Astrocyte (in vitro differentiated cells and primary cell): Measurements from ENCODE around the gene SAA1. TPM values are rescaled to one million over a fixed set of nuclear protein-coding genes. Genes with fewer than 3 reads are reported as not detected.

Experiments used
- DNase-seq: peaks from one replicate; pipeline ENCODE4 v3.0.0-alpha.2; 2010; ENCODE audit warnings: low read depth
- FAIRE-seq: peaks from 2 replicates; lab custom pipeline; 2011; peaks lifted over from hg19 to GRCh38; lab: Jason Lieb, UNC
- H2AFZ ChIP-seq: 2 replicates; pipeline ENCODE4 v1.6.0; 2012; ENCODE audit warnings: low read depth, low read length, inconsistent platforms
- H3K27ac ChIP-seq: 2 replicates; pipeline ENCODE4 v1.5.1; 2011; ENCODE audit warnings: low read depth, low read length, inconsistent platforms
- H3K27me3 ChIP-seq: 2 replicates; pipeline ENCODE4 v1.6.0; 2011; ENCODE audit warnings: low read length, inconsistent platforms; ENCODE audit not compliant: insufficient read depth
- H3K36me3 ChIP-seq: 2 replicates; pipeline ENCODE4 v1.5.1; 2011; ENCODE audit warnings: low read length, inconsistent platforms; ENCODE audit not compliant: insufficient read depth
- H3K4me1 ChIP-seq: 2 replicates; pipeline ENCODE4 v1.5.1; 2011; ENCODE audit warnings: low read length, inconsistent platforms; ENCODE audit not compliant: insufficient read depth
- H3K4me2 ChIP-seq: 2 replicates; pipeline ENCODE4 v1.6.0; 2012; ENCODE audit warnings: low read length, inconsistent platforms
- H3K4me3 ChIP-seq: 2 replicates; pipeline ENCODE4 v1.5.1; 2011; ENCODE audit warnings: low read depth, mild to moderate bottlenecking, low read length, inconsistent platforms; ENCODE audit not compliant: insufficient read depth
- H3K79me2 ChIP-seq: 2 replicates; pipeline ENCODE4 v1.6.0; 2012; ENCODE audit warnings: mild to moderate bottlenecking, low read length, inconsistent platforms; ENCODE audit not compliant: insufficient read depth
- H3K9ac ChIP-seq: 2 replicates; pipeline ENCODE4 v1.6.0; 2012; ENCODE audit warnings: mild to moderate bottlenecking, low read length, inconsistent platforms
- H3K9me3 ChIP-seq: 2 replicates; pipeline ENCODE4 v1.5.1; 2012; ENCODE audit warnings: low read depth, mild to moderate bottlenecking, low read length, inconsistent platforms; ENCODE audit not compliant: insufficient read depth
- H4K20me1 ChIP-seq: 2 replicates; pipeline ENCODE4 v1.6.0; 2012; ENCODE audit warnings: low read length, inconsistent platforms; ENCODE audit not compliant: insufficient read depth
- H3K27ac Mint-ChIP-seq: one replicate; pipeline ENCODE4 v1.8.0; 2021; ENCODE audit warnings: mild to moderate bottlenecking, mixed read lengths; ENCODE audit not compliant: unreplicated experiment
- H3K27me3 Mint-ChIP-seq: one replicate; pipeline ENCODE4 v1.8.0; 2021; ENCODE audit warnings: low read depth, mixed read lengths; ENCODE audit not compliant: unreplicated experiment
- H3K36me3 Mint-ChIP-seq: one replicate; pipeline ENCODE4 v1.8.0; 2021; ENCODE audit warnings: low read depth, mixed read lengths; ENCODE audit not compliant: unreplicated experiment
- H3K4me1 Mint-ChIP-seq: one replicate; pipeline ENCODE4 v1.8.0; 2021; ENCODE audit warnings: low read depth, mixed read lengths; ENCODE audit not compliant: unreplicated experiment
- H3K4me3 Mint-ChIP-seq: one replicate; pipeline ENCODE4 v1.8.0; 2021; ENCODE audit warnings: mild to moderate bottlenecking, moderate library complexity, mixed read lengths; ENCODE audit not compliant: unreplicated experiment
- H3K9me3 Mint-ChIP-seq: one replicate; pipeline ENCODE4 v1.8.0; 2021; ENCODE audit warnings: mild to moderate bottlenecking, mixed read lengths; ENCODE audit not compliant: unreplicated experiment
- EZH2 ChIP-seq: IDR thresholded peaks from 2 replicates; pipeline ENCODE4 v1.6.1; 2012; ENCODE audit warnings: mild to moderate bottlenecking, low read length, inconsistent platforms; ENCODE audit not compliant: insufficient read depth
- total RNA-seq: library from RNA; stranded (reverse); gene quantifications from 2 replicates; pipeline ENCODE4 v1.2.1, GENCODE V29; 2021
- TF ChIP-seq, protein P1 (sequence below): IDR thresholded peaks from 2 replicates; pipeline ENCODE4 v1.5.1; 2011; ENCODE audit warnings: low read depth, mild to moderate bottlenecking, inconsistent platforms, low read length, moderate library complexity; ENCODE audit not compliant: insufficient read depth

The SAA1 gene
- total RNA-seq, 1 donor from 2014 or later, result 0.43 TPM

DNA sequence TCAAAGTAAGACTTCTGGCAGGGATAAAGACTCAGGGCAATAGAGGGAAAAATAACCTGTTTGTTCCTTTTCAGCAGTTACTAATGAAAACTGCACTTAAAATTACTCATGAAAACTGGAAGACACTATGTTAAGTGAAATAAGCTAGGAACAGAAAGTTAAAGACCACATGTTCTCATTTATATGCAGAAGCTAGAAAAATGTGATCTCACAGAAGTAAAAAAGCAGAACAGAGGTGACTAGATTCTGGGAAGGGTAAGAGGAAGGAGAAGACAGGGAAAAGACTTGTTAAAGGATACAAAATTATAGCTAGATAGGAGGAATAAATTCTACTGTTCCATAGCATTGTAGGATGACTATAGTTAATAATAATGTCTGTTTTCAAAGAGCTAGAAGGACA lies 33.7 kb downstream of the SAA1 start:
- no peak for DNase-seq

DNA sequence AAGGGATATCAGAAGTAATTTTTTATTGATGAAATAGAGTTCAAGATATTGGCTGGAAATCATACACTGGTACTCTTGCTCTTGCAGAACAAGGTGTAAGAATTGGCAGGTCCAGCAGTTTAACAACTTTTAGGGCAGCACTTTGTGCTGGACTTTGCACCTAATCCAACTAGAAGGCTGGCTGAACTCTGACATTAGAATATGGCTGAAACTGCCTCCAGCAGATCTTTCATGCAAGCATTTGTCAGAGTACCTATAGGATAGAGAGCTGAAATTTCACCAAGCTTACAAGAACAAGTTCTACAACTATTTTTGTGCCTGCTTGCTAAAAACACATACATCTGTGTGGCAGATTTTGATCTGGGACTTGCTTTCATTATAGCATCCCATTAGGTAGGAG lies 38.7 kb downstream of the SAA1 start:
- peaks cover 7% of the 10 kb centered on the region for H3K36me3 Mint-ChIP-seq
- Histone ChIP-seq H3K27ac (no peak overlapping the region), H3K36me3 (peaks cover 32% of the 10 kb centered on the region), H3K9ac (no peak overlapping the region), H3K4me2 (no peak overlapping the region), H2AFZ (no peak overlapping the region), H4K20me1 (no peaks in the 10 kb centered on the region), H3K27me3 (no peaks in the 10 kb centered on the region), H3K4me1 (no peaks in the 10 kb centered on the region), H3K9me3 (no peaks in the 10 kb centered on the region), H3K4me3 (no peak overlapping the region), H3K79me2 (no peaks in the 10 kb centered on the region)
- H3K4me1 Mint-ChIP-seq, result no peaks in the 10 kb centered on the region
- DNase-seq (no peak), FAIRE-seq (no peak)
- H3K27ac Mint-ChIP-seq, result no peak overlapping the region
- H3K27me3 Mint-ChIP-seq, result no peaks in the 10 kb centered on the region
- H3K9me3 Mint-ChIP-seq, result no peaks in the 10 kb centered on the region
- TF ChIP-seq EZH2, result no peak
- TF ChIP-seq, protein P1, sequence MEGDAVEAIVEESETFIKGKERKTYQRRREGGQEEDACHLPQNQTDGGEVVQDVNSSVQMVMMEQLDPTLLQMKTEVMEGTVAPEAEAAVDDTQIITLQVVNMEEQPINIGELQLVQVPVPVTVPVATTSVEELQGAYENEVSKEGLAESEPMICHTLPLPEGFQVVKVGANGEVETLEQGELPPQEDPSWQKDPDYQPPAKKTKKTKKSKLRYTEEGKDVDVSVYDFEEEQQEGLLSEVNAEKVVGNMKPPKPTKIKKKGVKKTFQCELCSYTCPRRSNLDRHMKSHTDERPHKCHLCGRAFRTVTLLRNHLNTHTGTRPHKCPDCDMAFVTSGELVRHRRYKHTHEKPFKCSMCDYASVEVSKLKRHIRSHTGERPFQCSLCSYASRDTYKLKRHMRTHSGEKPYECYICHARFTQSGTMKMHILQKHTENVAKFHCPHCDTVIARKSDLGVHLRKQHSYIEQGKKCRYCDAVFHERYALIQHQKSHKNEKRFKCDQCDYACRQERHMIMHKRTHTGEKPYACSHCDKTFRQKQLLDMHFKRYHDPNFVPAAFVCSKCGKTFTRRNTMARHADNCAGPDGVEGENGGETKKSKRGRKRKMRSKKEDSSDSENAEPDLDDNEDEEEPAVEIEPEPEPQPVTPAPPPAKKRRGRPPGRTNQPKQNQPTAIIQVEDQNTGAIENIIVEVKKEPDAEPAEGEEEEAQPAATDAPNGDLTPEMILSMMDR, result no peak
- H3K4me3 Mint-ChIP-seq, result no peak overlapping the region

More for the DNA sequence above, 33.7 kb downstream of the SAA1 start:
- Mint-ChIP-seq H3K9me3 (no peaks in the 10 kb centered on the region), H3K27me3 (no peaks in the 10 kb centered on the region), H3K4me1 (no peaks in the 10 kb centered on the region), H3K27ac (no peak overlapping the region), H3K36me3 (peaks cover 4% of the 10 kb centered on the region), H3K4me3 (no peak overlapping the region)
- H4K20me1 ChIP-seq, result no peaks in the 10 kb centered on the region
- no peaks in the 10 kb centered on the region for H3K4me1 ChIP-seq
- H2AFZ ChIP-seq, result no peak overlapping the region
- H3K4me3 ChIP-seq, result no peak overlapping the region
- H3K27ac ChIP-seq, result no peak overlapping the region
- H3K9ac ChIP-seq, result no peak overlapping the region
- H3K36me3 ChIP-seq, result peaks cover 38% of the 10 kb centered on the region
- H3K27me3 ChIP-seq, result no peaks in the 10 kb centered on the region
- no peak for TF ChIP-seq EZH2
- TF ChIP-seq, protein P1, result no peak
- H3K4me2 ChIP-seq, result no peak overlapping the region
- no peak for FAIRE-seq
- H3K79me2 ChIP-seq, result no peaks in the 10 kb centered on the region
- no peaks in the 10 kb centered on the region for H3K9me3 ChIP-seq

DNA sequence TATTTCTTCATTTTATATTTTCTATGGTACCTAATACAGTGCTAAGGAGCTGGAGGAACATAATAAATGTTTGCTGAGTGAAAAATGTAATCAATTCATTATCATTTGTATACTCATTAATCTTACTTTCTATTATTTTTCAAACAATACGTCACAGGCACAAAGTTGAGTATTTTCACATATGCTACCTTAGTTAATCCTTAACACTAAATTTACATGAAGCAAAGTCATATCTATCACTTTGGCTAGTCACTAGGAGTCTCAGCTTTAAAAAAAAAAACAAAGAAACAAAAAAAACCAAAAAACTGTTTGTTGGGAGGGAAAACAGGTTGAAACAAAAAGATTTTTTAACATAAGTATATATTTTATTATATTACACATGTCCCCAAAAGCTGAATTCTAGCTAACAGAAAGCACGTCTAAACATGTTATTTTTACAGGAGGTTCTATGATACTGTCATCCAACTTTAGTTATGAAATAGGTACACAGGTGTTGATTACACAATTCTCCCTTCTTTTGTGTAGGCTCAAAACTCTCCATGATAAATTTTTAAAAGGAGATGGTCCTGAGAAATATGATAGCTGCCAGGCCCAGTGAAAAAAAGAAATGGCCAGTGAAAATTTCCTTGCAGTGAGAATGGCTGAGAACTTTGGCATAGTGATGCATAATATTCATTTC lies 41.5 kb downstream of the SAA1 start:
- FAIRE-seq, result no peak
- no peaks in the 10 kb centered on the region for H3K27me3 Mint-ChIP-seq
- Histone ChIP-seq H3K9ac (no peak overlapping the region), H3K4me2 (no peak overlapping the region), H3K4me3 (no peak overlapping the region), H3K79me2 (no peaks in the 10 kb centered on the region), H3K27me3 (no peaks in the 10 kb centered on the region), H3K9me3 (no peaks in the 10 kb centered on the region), H3K36me3 (peaks cover 39% of the 10 kb centered on the region), H4K20me1 (no peaks in the 10 kb centered on the region), H2AFZ (no peak overlapping the region), H3K4me1 (peaks cover 4% of the 10 kb centered on the region), H3K27ac (no peak overlapping the region)
- no peak for DNase-seq
- peaks cover 9% of the 10 kb centered on the region for H3K4me1 Mint-ChIP-seq
- peaks cover 8% of the 10 kb centered on the region for H3K36me3 Mint-ChIP-seq
- no peak overlapping the region for H3K27ac Mint-ChIP-seq
- no peak overlapping the region for H3K4me3 Mint-ChIP-seq
- no peaks in the 10 kb centered on the region for H3K9me3 Mint-ChIP-seq
- TF ChIP-seq, protein P1, result no peak
- TF ChIP-seq EZH2, result no peak
